ENCODE results near the gene SNRPD2.
"Not testable (repeated sequence)": the region's sequence is repeated elsewhere in the genome, so short reads cannot be mapped to it uniquely, and the experiment has no call there.

Gene SNRPD2

DNA sequence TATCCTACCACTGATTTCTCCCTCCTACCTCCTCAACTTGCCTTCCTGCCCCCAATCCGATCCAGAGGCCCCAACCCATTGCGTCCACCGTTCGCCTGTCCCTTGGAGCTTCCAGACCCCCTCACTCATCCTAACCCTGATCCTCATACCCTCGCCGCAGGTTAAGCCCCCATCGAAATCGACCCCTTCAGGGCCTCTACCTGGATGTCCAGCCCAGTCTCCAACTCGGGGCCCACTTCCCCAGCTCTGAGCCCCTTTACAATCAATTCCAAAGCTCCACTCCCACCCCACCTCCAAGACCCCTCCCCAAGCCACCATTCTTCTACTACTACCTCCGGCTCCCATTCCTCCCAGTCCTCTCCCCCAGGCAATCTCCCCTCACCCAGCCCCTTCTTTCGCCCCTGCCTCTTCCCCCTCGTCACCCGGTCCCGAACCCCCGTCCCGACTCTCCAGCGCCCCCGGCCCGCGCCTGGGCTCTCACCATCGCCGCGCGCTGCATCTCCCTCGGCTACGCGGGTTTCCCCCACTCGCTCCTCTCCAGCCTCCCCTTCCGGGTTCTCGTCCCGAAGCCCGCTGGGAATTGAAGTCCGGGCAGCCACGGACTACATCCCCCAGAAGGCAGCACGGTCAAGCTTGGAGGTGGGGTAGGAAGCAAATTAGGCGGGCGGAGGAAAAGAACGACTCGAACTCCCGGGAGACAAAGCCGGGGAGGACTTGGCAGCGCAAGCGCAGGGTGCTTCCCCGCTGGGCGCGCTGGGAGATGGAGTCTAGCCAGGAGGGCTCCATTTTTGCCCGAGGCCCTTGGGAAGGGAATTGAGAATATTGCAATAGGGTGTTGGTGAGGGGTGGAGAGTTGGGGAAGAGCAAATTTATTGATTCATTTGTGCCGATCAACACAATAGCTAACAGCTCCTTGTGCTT is 38.9 kb upstream of the SNRPD2 start, which contains the start of gene FBXO46:
TSS of gene FBXO46 (minus strand) at position 529 of the 921 bp plus-strand sequence. CDS start 17,401 bp downstream, outside the sequence.
- Histone ChIP-seq H3K4me2 (ENCODE audit: low read depth, low read length, poor library complexity, severe bottlenecking) (peak within 1 kb of the TSS; percentile 71), H3K79me2 (ENCODE audit: insufficient read depth, low read length) (peaks cover 50% of the 10 kb centered on the region), H3K36me3 (ENCODE audit: low read length) (no peaks in the 10 kb centered on the region), H2AFZ (ENCODE audit: low read depth, low read length, severe bottlenecking) (peak within 1 kb of the TSS; percentile 45), H3K27me3 (ENCODE audit: low read length) (no peaks in the 10 kb centered on the region), H4K20me1 (ENCODE audit: low read depth, low read length) (no peaks in the 10 kb centered on the region), H3F3A (ENCODE audit: insufficient read depth) (peaks cover 5% of the 10 kb centered on the region), H3K9ac (ENCODE audit: low read length) (peak within 1 kb of the TSS; percentile 90), H3K4me3 (ENCODE audit: insufficient read depth, low read length, poor library complexity, severe bottlenecking) (peak within 1 kb of the TSS; percentile 82), H3K9me2 (replicated peaks; ENCODE audit: insufficient read depth, low read length) (no peaks in the 10 kb centered on the region), H3K27ac (ENCODE audit: low read depth, low read length) (peak within 1 kb of the TSS; percentile 45), H3K9me3 (ENCODE audit: insufficient read depth, low read length) (no peaks in the 10 kb centered on the region)
- no peak for TF ChIP-seq EZH2phosphoT487 (conservative IDR thresholded peaks at IDR 0.05; ENCODE audit: low read length)
- TF ChIP-seq, protein P1, sequence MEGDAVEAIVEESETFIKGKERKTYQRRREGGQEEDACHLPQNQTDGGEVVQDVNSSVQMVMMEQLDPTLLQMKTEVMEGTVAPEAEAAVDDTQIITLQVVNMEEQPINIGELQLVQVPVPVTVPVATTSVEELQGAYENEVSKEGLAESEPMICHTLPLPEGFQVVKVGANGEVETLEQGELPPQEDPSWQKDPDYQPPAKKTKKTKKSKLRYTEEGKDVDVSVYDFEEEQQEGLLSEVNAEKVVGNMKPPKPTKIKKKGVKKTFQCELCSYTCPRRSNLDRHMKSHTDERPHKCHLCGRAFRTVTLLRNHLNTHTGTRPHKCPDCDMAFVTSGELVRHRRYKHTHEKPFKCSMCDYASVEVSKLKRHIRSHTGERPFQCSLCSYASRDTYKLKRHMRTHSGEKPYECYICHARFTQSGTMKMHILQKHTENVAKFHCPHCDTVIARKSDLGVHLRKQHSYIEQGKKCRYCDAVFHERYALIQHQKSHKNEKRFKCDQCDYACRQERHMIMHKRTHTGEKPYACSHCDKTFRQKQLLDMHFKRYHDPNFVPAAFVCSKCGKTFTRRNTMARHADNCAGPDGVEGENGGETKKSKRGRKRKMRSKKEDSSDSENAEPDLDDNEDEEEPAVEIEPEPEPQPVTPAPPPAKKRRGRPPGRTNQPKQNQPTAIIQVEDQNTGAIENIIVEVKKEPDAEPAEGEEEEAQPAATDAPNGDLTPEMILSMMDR (IDR thresholded peaks at IDR 0.05; ENCODE audit: insufficient read depth, low read length, poor library complexity, severe bottlenecking), result peak; percentile 39

DNA sequence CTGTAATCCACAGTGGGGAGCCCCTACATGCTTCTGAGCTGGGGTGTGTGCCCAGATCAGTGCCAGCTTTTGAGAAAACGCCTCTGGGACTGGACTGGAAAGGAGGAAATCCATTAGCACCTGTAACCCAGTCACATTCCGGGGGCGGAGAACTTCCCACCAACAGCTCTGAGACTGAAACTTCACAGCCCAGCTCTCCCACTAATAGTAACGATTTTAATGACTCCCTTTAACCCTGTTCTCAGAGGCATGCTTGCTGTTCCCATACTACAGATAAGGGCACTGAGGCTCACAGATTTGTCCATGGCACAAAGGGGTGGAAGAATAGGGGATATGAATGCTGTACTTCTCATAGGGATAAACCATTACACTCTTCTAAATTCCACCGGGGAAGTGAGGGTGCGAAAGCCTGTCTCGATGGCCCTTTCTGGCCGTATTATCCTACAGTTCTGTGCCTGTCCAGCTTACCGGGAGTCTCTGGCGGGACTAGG is 38.1 kb upstream of the SNRPD2 start:
- Histone ChIP-seq H3K9me2 (replicated peaks; ENCODE audit: insufficient read depth, low read length) (no peaks in the 10 kb centered on the region), H2AFZ (ENCODE audit: low read depth, low read length, severe bottlenecking) (no peak overlapping the region), H3K79me2 (ENCODE audit: insufficient read depth, low read length) (peaks cover 58% of the 10 kb centered on the region), H3F3A (ENCODE audit: insufficient read depth) (peaks cover 5% of the 10 kb centered on the region), H3K9ac (ENCODE audit: low read length) (peak overlapping the region; percentile 90), H4K20me1 (ENCODE audit: low read depth, low read length) (no peaks in the 10 kb centered on the region), H3K4me3 (ENCODE audit: insufficient read depth, low read length, poor library complexity, severe bottlenecking) (peak overlapping the region; percentile 82), H3K9me3 (ENCODE audit: insufficient read depth, low read length) (no peaks in the 10 kb centered on the region), H3K36me3 (ENCODE audit: low read length) (no peaks in the 10 kb centered on the region), H3K4me2 (ENCODE audit: low read depth, low read length, poor library complexity, severe bottlenecking) (peak overlapping the region; percentile 71), H3K27me3 (ENCODE audit: low read length) (no peaks in the 10 kb centered on the region), H3K27ac (ENCODE audit: low read depth, low read length) (peak overlapping the region; percentile 45)
- TF ChIP-seq, protein P1 (IDR thresholded peaks at IDR 0.05; ENCODE audit: insufficient read depth, low read length, poor library complexity, severe bottlenecking), result no peak
- no peak for TF ChIP-seq EZH2phosphoT487 (conservative IDR thresholded peaks at IDR 0.05; ENCODE audit: low read length)

DNA sequence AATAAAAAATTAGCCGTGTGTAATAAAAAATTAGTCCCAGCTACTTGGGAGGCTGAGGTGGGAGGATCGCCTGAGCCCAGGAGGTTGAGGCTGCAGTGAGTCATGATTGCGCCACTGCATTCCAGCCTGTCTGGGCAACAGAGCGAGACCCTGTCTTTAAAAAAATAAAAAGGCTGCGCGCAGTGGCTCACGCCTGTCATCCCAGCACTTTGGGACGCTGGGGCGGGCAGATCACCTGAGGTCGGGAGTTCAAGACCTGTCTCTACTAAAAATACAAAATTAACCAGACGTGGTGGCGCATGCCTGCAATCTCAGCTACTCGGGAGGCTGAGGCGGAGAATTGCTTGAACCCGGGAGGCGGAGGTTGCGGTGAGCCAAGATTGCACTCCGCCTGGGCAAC is 36.9 kb upstream of the SNRPD2 start:
- not testable (repeated sequence) for H3K9me3 ChIP-seq (ENCODE audit: insufficient read depth, low read length); H3K36me3 ChIP-seq (ENCODE audit: low read length); H3F3A ChIP-seq (ENCODE audit: insufficient read depth); H3K9ac ChIP-seq (ENCODE audit: low read length); H3K27ac ChIP-seq (ENCODE audit: low read depth, low read length); H3K27me3 ChIP-seq (ENCODE audit: low read length); H3K4me2 ChIP-seq (ENCODE audit: low read depth, low read length, poor library complexity, severe bottlenecking); H3K4me3 ChIP-seq (ENCODE audit: insufficient read depth, low read length, poor library complexity, severe bottlenecking); H4K20me1 ChIP-seq (ENCODE audit: low read depth, low read length); H3K9me2 ChIP-seq (replicated peaks; ENCODE audit: insufficient read depth, low read length); H2AFZ ChIP-seq (ENCODE audit: low read depth, low read length, severe bottlenecking)
- H3K79me2 ChIP-seq (ENCODE audit: insufficient read depth, low read length), result peaks cover 66% of the 10 kb centered on the region

DNA sequence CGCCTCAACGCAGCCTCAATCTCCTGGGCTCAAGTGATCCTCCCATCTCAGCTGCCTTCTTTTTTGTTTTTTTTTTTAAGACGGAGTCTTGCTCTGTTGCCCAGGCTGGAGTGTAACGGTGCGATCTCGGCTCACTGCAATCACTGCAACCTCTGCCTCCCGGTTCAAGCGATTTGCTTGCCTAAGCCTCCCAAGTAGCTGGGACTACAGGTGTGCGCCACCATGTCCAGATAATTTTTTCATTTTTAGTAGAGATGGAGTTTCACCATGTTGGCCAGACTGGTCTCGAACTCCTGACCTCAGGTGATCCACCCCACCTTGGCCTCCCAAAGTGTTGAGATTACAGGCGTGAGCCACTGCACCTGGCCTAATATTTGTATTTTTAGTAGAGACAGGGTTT is 28.3 kb upstream of the SNRPD2 start:
- not testable (repeated sequence) for H3K27ac ChIP-seq (ENCODE audit: low read depth, low read length); H3K9ac ChIP-seq (ENCODE audit: low read length); H3K36me3 ChIP-seq (ENCODE audit: low read length); H3K27me3 ChIP-seq (ENCODE audit: low read length); H3K4me2 ChIP-seq (ENCODE audit: low read depth, low read length, poor library complexity, severe bottlenecking); H2AFZ ChIP-seq (ENCODE audit: low read depth, low read length, severe bottlenecking); H4K20me1 ChIP-seq (ENCODE audit: low read depth, low read length); H3F3A ChIP-seq (ENCODE audit: insufficient read depth); H3K4me3 ChIP-seq (ENCODE audit: insufficient read depth, low read length, poor library complexity, severe bottlenecking); H3K9me2 ChIP-seq (replicated peaks; ENCODE audit: insufficient read depth, low read length); H3K9me3 ChIP-seq (ENCODE audit: insufficient read depth, low read length)
- peaks cover 46% of the 10 kb centered on the region for H3K79me2 ChIP-seq (ENCODE audit: insufficient read depth, low read length)
